ENCODE data around the gene SMIM44.
"Not testable (repeated sequence)": the region's sequence is repeated elsewhere in the genome, so short reads cannot be mapped to it uniquely, and the experiment has no call there.

SMIM44 gene

GRCh38 chr19:3455960-3456601 lies 27.2 kb downstream of the SMIM44 start:
- DNase-seq, result no peak

- DNase-seq, result no peak
These were observed 27.8 kb downstream of the SMIM44 start for GRCh38 chr19:3455393-3455955.

- no peak for DNase-seq
These were observed 28.4 kb downstream of the SMIM44 start for GRCh38 chr19:3454656-3455392.

- DNase-seq, result no peak
These were observed 29.4 kb downstream of the SMIM44 start for GRCh38 chr19:3453840-3454239.

GRCh38 chr19:3452942-3453214 lies 30.4 kb downstream of the SMIM44 start:
- not testable (repeated sequence) for DNase-seq

GRCh38 chr19:3452171-3452941 lies 30.9 kb downstream of the SMIM44 start:
- no peak for DNase-seq

GRCh38 chr19:3451451-3451866 lies 31.8 kb downstream of the SMIM44 start:
- peak; percentile 48 for DNase-seq

GRCh38 chr19:3450796-3451411 lies 32.3 kb downstream of the SMIM44 start:
- peak; percentile 100 for DNase-seq

- DNase-seq, result no peak
These were observed 34.5 kb downstream of the SMIM44 start for GRCh38 chr19:3448616-3449334.

GRCh38 chr19:3446657-3447056 lies 36.6 kb downstream of the SMIM44 start:
- not testable (repeated sequence) for DNase-seq

- DNase-seq, result no peak
These were observed 38.5 kb downstream of the SMIM44 start for GRCh38 chr19:3444695-3445234.

- no peak for DNase-seq
These were observed 39.2 kb downstream of the SMIM44 start for GRCh38 chr19:3443840-3444694.

- DNase-seq, result no peak
These were observed 40.7 kb downstream of the SMIM44 start for GRCh38 chr19:3442487-3443071.

- no peak for DNase-seq
These were observed 41.3 kb downstream of the SMIM44 start for GRCh38 chr19:3441986-3442329.

GRCh38 chr19:3441089-3441985 lies 41.9 kb downstream of the SMIM44 start:
- DNase-seq, result no peak

GRCh38 chr19:3440082-3440481 lies 43.2 kb downstream of the SMIM44 start:
- DNase-seq, result no peak

GRCh38 chr19:3434630-3435553 lies 48.3 kb downstream of the SMIM44 start:
- DNase-seq, result peak; percentile 80

GRCh38 chr19:3433805-3434540 lies 49.3 kb downstream of the SMIM44 start:
- no peak for DNase-seq

Measured in kidney glomerular epithelial cell (primary cell).